ENCODE measurements around the gene OTOP2. TPM values are rescaled to one million over a fixed set of nuclear protein-coding genes. Genes with fewer than 3 reads are reported as not detected.

The OTOP2 gene
- total RNA-seq, 1 experiment from 2014 or later, result not detected

DNA sequence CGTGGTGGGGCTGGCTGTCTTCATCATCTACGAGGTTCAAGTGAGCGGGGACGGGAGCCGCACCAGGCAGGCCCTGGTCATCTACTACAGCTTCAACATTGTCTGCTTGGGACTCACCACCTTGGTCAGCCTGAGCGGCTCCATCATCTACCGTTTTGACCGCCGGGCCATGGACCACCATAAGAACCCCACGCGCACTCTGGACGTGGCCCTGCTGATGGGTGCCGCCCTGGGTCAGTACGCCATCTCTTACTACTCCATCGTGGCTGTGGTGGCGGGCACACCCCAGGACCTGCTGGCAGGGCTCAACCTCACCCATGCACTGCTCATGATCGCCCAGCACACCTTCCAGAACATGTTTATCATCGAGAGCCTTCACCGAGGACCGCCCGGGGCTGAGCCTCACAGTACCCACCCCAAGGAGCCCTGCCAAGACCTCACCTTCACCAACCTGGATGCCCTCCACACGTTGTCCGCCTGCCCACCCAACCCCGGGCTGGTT, 6.5 kb downstream of the OTOP2 start (continued):
- TF ChIP-seq, protein P1, sequence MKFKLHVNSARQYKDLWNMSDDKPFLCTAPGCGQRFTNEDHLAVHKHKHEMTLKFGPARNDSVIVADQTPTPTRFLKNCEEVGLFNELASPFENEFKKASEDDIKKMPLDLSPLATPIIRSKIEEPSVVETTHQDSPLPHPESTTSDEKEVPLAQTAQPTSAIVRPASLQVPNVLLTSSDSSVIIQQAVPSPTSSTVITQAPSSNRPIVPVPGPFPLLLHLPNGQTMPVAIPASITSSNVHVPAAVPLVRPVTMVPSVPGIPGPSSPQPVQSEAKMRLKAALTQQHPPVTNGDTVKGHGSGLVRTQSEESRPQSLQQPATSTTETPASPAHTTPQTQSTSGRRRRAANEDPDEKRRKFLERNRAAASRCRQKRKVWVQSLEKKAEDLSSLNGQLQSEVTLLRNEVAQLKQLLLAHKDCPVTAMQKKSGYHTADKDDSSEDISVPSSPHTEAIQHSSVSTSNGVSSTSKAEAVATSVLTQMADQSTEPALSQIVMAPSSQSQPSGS (CRISPR knock-in tag; IDR thresholded peaks at IDR 0.05; ENCODE audit: borderline replicate concordance, low read depth), result no peak
- TF ChIP-seq JAZF1 (CRISPR knock-in tag; IDR thresholded peaks at IDR 0.05) (no peak), PRRX2 (CRISPR knock-in tag; IDR thresholded peaks at IDR 0.05) (no peak), ZNF232 (CRISPR knock-in tag; IDR thresholded peaks at IDR 0.05) (no peak)

DNA sequence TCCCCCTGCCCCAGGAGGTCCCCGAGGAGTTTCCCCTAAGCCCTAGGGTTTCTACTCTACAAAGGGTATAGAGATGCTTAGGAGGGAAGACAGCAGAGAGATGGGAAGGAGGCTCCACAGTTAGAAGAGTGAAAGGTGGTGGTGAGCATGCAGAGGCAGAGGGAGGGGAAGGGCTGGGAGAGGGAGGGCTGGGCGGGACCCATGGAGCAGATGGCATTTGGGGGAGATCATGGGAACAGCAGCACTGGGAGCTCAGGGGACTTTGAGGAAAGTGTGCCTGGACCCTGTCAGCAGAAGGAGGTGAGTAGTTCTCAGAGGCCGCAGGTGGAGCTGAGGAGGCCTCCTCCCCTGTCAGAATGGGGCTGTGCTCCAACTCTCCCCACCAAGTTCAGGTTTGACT, 11.0 kb downstream of the OTOP2 start:
- Mint-ChIP-seq H3K27me3 (ENCODE audit: low read depth) (peaks cover 93% of the 10 kb centered on the region), H3K4me3 (peak overlapping the region; percentile 67), H3K27ac (no peak overlapping the region), H3K9me3 (no peaks in the 10 kb centered on the region), H3K36me3 (no peaks in the 10 kb centered on the region), H3K4me1 (peaks cover 2% of the 10 kb centered on the region; the same call in 1 of the 2 replicates)
- no peak for TF ChIP-seq ZNF512 (CRISPR knock-in tag; IDR thresholded peaks at IDR 0.05; ENCODE audit: borderline replicate concordance)
- TF ChIP-seq, protein P2, sequence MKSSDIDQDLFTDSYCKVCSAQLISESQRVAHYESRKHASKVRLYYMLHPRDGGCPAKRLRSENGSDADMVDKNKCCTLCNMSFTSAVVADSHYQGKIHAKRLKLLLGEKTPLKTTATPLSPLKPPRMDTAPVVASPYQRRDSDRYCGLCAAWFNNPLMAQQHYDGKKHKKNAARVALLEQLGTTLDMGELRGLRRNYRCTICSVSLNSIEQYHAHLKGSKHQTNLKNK (CRISPR knock-in tag; IDR thresholded peaks at IDR 0.05), result no peak
- no peak for TF ChIP-seq ZNF671 (CRISPR knock-in tag; IDR thresholded peaks at IDR 0.05)
- TF ChIP-seq ZNF416 (CRISPR knock-in tag; IDR thresholded peaks at IDR 0.05), result no peak
- TF ChIP-seq AR (CRISPR knock-in tag; IDR thresholded peaks at IDR 0.05), result no peak
- no peak for TF ChIP-seq KAT7 (CRISPR knock-in tag; IDR thresholded peaks at IDR 0.05; ENCODE audit: borderline replicate concordance)
- no peak for TF ChIP-seq SP1 (CRISPR knock-in tag; conservative IDR thresholded peaks at IDR 0.05)
- no peak for TF ChIP-seq SOX15 (CRISPR knock-in tag; IDR thresholded peaks at IDR 0.05)
- TF ChIP-seq CREM (CRISPR knock-in tag; IDR thresholded peaks at IDR 0.05), result no peak
- no peak for TF ChIP-seq JAZF1 (CRISPR knock-in tag; IDR thresholded peaks at IDR 0.05)
- no peak for TF ChIP-seq ATF3 (CRISPR knock-in tag; conservative IDR thresholded peaks at IDR 0.05)
- TF ChIP-seq, protein P3, sequence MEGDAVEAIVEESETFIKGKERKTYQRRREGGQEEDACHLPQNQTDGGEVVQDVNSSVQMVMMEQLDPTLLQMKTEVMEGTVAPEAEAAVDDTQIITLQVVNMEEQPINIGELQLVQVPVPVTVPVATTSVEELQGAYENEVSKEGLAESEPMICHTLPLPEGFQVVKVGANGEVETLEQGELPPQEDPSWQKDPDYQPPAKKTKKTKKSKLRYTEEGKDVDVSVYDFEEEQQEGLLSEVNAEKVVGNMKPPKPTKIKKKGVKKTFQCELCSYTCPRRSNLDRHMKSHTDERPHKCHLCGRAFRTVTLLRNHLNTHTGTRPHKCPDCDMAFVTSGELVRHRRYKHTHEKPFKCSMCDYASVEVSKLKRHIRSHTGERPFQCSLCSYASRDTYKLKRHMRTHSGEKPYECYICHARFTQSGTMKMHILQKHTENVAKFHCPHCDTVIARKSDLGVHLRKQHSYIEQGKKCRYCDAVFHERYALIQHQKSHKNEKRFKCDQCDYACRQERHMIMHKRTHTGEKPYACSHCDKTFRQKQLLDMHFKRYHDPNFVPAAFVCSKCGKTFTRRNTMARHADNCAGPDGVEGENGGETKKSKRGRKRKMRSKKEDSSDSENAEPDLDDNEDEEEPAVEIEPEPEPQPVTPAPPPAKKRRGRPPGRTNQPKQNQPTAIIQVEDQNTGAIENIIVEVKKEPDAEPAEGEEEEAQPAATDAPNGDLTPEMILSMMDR (IDR thresholded peaks at IDR 0.05), result no peak
- no peak for TF ChIP-seq NR2C2 (CRISPR knock-in tag; IDR thresholded peaks at IDR 0.05)
- CTCF ChIA-PET, result interaction anchor here (0.6 to 2.1 kb wide), 13 partner anchors 9 to 144 kb away, joined by 3 to 18 read pairs (median 4); partner anchors contain the start of genes FADS6, FDXR and OTOP2
- POLR2A ChIA-PET, result no interaction called here
- ATAC-seq (no peak), DNase-seq (ENCODE audit: low spot score) (no peak)
